B cell (primary cell): ENCODE data around the gene IL1RL1.

ENCODE experiments used
- EZH2 ChIP-seq: IDR thresholded peaks from 2 replicates; pipeline ENCODE4 v1.6.1; 2012; ENCODE audit warnings: borderline replicate concordance, low read depth, mild to moderate bottlenecking, moderate library complexity, low read length; ENCODE audit not compliant: insufficient read depth, poor library complexity, severe bottlenecking
- TF ChIP-seq, protein P1 (sequence below): fragments of 200-600 bp; IDR thresholded peaks from one replicate; pipeline ENCODE4 v1.8.0; 2022; ENCODE audit warnings: antibody characterized with exemption, mild to moderate bottlenecking

DNA sequence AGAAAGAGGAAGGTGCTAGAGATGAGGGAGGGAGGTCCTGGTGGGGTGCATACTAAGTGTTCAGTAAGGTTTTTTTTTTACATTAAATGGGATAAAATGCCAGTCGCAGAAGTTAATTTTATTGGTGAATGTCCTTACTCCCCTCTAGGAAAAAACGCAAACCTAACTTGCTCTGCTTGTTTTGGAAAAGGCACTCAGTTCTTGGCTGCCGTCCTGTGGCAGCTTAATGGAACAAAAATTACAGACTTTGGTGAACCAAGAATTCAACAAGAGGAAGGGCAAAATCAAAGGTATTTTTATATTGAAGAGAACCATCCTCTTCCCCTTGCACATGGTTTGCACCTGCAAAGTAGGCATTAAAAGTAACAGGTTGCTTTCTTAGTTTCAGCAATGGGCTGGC, 31.5 kb downstream of the IL1RL1 start:
- TF ChIP-seq, protein P1, sequence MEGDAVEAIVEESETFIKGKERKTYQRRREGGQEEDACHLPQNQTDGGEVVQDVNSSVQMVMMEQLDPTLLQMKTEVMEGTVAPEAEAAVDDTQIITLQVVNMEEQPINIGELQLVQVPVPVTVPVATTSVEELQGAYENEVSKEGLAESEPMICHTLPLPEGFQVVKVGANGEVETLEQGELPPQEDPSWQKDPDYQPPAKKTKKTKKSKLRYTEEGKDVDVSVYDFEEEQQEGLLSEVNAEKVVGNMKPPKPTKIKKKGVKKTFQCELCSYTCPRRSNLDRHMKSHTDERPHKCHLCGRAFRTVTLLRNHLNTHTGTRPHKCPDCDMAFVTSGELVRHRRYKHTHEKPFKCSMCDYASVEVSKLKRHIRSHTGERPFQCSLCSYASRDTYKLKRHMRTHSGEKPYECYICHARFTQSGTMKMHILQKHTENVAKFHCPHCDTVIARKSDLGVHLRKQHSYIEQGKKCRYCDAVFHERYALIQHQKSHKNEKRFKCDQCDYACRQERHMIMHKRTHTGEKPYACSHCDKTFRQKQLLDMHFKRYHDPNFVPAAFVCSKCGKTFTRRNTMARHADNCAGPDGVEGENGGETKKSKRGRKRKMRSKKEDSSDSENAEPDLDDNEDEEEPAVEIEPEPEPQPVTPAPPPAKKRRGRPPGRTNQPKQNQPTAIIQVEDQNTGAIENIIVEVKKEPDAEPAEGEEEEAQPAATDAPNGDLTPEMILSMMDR = no peak
- TF ChIP-seq EZH2 = no peak
